ENCODE data around the gene GBA3.

Gene GBA3

DNA sequence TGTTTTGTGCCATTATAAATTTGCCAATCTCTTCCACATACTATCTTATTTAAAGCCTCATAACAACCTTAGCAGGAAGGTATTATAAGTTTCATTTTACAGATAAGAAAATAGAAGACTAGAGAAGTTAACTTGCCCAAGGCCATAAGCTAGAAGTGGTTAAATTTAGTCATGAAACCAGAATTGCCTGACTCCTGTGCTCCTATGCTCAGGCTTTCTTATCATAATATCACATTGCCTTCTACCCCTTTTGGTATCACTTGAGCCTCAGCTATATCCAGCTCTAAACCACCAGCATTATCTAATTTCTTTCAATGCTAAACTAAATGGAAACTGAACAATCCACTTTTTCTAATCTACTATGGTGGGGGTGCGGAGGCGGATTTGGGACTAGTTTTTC lies 164.7 kb downstream of the GBA3 start:
- Histone ChIP-seq H3K79me1 (ENCODE audit: low read depth, low read length) (no peaks in the 10 kb centered on the region), H3K9me3 (replicated peaks in 1 of 2; ENCODE audit: control insufficient read depth in 2 of 2, insufficient read depth in 1 of 2, low read depth in 1 of 2, low read length in 2 of 2) (no peaks in the 10 kb centered on the region), H3K36me3 (replicated peaks in 1 of 2; ENCODE audit: control insufficient read depth in 2 of 2, insufficient read depth in 2 of 2, low read length in 2 of 2) (no peaks in the 10 kb centered on the region), H2BK5ac (ENCODE audit: low read length) (no peak overlapping the region), H3K27ac (replicated peaks; ENCODE audit: low read length) (no peak overlapping the region), H2BK120ac (ENCODE audit: low read depth, low read length) (no peak overlapping the region), H2AFZ (ENCODE audit: low read length) (no peak overlapping the region), H3K14ac (ENCODE audit: low read length) (no peak overlapping the region), H3K4me2 (ENCODE audit: insufficient read depth, low read length, poor library complexity, severe bottlenecking) (no peak overlapping the region), H3K4me1 (ENCODE audit: control insufficient read depth in 2 of 2, insufficient read depth in 1 of 2, low read depth in 1 of 2, low read length in 2 of 2) (no peaks in the 10 kb centered on the region), H3K9ac (ENCODE audit: low read depth, low read length, poor library complexity) (no peak overlapping the region), H4K8ac (ENCODE audit: low read depth, low read length) (no peak overlapping the region), H3K4ac (ENCODE audit: low read length) (no peak overlapping the region), H2BK15ac (ENCODE audit: low read length) (no peak overlapping the region), H3K18ac (ENCODE audit: low read length) (no peak overlapping the region), H4K91ac (ENCODE audit: low read depth, low read length, poor library complexity) (no peak overlapping the region), H2BK12ac (ENCODE audit: low read length) (no peak overlapping the region), H3K27me3 (ENCODE audit: control insufficient read depth in 3 of 3, insufficient read depth in 3 of 3, low read depth in 1 of 3, low read length in 3 of 3) (no peaks in the 10 kb centered on the region), H2AK5ac (ENCODE audit: low read depth, low read length) (no peak overlapping the region), H3K23ac (ENCODE audit: low read depth, low read length, poor library complexity) (no peak overlapping the region), H3K4me3 (ENCODE audit: low read length in 2 of 2) (no peak overlapping the region)
- WGBS, 2 donors (ENCODE audit: extremely low coverage in 2 of 2, insufficient read length in 2 of 2, insufficient replicate concordance in 1 of 2), result no CpG with 5 or more reads among the region's 2 CpGs
- DNase-seq (ENCODE audit: low spot score), result no peak

DNA sequence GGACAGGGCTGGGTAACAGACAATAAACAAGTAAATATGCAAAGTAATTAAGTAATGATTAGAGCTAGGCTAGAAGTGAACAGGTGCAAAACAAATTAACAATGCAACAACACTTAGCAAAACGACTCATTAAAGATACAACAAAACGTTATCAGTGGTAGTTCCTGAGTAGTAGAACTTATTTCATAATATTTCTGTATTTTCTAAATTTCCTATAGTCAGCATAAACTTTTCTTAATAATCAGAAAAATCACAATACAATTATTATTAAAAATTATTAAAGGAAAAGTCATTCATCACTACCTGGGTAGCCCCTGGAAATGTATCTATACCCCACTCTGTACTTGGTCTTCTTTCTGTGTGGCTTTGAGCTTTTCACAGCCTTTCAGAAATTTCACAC lies 166.6 kb downstream of the GBA3 start:
- Histone ChIP-seq H2BK120ac (ENCODE audit: low read depth, low read length) (no peak overlapping the region), H3K79me1 (ENCODE audit: low read depth, low read length) (no peaks in the 10 kb centered on the region), H3K9ac (ENCODE audit: low read depth, low read length, poor library complexity) (no peak overlapping the region), H2BK12ac (ENCODE audit: low read length) (no peak overlapping the region), H3K4ac (ENCODE audit: low read length) (no peak overlapping the region), H3K9me3 (replicated peaks in 1 of 2; ENCODE audit: control insufficient read depth in 2 of 2, insufficient read depth in 1 of 2, low read depth in 1 of 2, low read length in 2 of 2) (no peaks in the 10 kb centered on the region), H2BK15ac (ENCODE audit: low read length) (no peak overlapping the region), H2AFZ (ENCODE audit: low read length) (no peak overlapping the region), H3K18ac (ENCODE audit: low read length) (no peak overlapping the region), H4K91ac (ENCODE audit: low read depth, low read length, poor library complexity) (no peak overlapping the region), H2BK5ac (ENCODE audit: low read length) (no peak overlapping the region), H3K14ac (ENCODE audit: low read length) (no peak overlapping the region), H3K27me3 (ENCODE audit: control insufficient read depth in 3 of 3, insufficient read depth in 3 of 3, low read depth in 1 of 3, low read length in 3 of 3) (no peaks in the 10 kb centered on the region), H3K27ac (replicated peaks; ENCODE audit: low read length) (no peak overlapping the region), H3K4me2 (ENCODE audit: insufficient read depth, low read length, poor library complexity, severe bottlenecking) (no peak overlapping the region), H2AK5ac (ENCODE audit: low read depth, low read length) (no peak overlapping the region), H3K36me3 (replicated peaks in 1 of 2; ENCODE audit: control insufficient read depth in 2 of 2, insufficient read depth in 2 of 2, low read length in 2 of 2) (no peaks in the 10 kb centered on the region), H4K8ac (ENCODE audit: low read depth, low read length) (no peak overlapping the region), H3K4me1 (ENCODE audit: control insufficient read depth in 2 of 2, insufficient read depth in 1 of 2, low read depth in 1 of 2, low read length in 2 of 2) (no peaks in the 10 kb centered on the region), H3K23ac (ENCODE audit: low read depth, low read length, poor library complexity) (no peak overlapping the region), H3K4me3 (ENCODE audit: low read length in 2 of 2) (no peak overlapping the region)
- WGBS, 2 donors (ENCODE audit: extremely low coverage in 2 of 2, insufficient read length in 2 of 2, insufficient replicate concordance in 1 of 2), result no CpG with 5 or more reads among the region's 2 CpGs
- DNase-seq (ENCODE audit: low spot score), result no peak

Data from neuronal stem cell (in vitro differentiated cells).